ENCODE results near the gene ITGA5.

The ITGA5 gene

DNA sequence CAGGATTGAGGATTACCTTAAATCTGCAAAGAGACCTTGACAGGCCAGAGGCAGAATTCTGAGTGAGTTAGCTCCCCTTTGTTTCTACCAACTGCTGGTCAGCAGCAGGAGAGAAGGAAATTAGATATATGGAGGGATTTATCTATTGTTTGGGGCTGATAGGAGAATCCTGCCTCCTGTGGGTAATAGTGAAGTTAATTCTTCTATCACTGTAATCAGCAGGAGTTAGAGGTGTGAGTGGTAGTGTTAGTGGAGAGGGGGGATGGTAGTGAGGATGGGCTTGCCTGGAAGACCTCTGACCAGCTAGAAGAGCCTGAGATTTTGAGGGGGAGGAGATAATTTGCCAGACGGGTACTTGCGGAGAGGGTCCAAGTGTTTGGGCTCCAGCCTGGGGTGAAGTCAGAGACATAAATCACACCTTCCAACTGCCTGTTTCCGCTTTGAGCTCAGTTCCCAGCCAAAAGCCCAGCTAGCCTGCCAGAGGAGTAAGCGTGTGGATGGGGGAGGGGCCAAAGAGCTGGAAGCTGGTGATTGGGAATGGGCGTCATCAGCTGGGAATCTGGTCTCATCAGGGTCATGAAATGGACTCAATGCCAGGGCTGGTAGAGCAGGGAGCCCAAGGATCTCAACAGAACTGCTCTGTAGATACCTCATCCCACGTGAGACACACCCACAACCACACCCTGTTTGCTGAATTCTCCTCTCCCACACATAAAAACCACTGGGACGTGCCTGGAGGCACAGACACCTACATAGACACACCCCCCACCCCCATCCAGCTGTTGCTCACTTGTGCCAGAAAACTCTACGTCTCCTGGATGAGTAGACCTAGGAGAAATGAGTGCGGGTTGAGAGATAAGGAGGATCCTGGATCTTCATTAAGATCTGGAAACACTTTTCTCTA, 13.1 kb upstream of the ITGA5 start:
- no peak overlapping the region for H3K4me3 ChIP-seq (ENCODE audit: low read depth, low read length)
- TF ChIP-seq, protein P1, sequence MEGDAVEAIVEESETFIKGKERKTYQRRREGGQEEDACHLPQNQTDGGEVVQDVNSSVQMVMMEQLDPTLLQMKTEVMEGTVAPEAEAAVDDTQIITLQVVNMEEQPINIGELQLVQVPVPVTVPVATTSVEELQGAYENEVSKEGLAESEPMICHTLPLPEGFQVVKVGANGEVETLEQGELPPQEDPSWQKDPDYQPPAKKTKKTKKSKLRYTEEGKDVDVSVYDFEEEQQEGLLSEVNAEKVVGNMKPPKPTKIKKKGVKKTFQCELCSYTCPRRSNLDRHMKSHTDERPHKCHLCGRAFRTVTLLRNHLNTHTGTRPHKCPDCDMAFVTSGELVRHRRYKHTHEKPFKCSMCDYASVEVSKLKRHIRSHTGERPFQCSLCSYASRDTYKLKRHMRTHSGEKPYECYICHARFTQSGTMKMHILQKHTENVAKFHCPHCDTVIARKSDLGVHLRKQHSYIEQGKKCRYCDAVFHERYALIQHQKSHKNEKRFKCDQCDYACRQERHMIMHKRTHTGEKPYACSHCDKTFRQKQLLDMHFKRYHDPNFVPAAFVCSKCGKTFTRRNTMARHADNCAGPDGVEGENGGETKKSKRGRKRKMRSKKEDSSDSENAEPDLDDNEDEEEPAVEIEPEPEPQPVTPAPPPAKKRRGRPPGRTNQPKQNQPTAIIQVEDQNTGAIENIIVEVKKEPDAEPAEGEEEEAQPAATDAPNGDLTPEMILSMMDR (IDR thresholded peaks at IDR 0.05; ENCODE audit: borderline replicate concordance, insufficient read depth, low read depth, low read length): no peak

DNA sequence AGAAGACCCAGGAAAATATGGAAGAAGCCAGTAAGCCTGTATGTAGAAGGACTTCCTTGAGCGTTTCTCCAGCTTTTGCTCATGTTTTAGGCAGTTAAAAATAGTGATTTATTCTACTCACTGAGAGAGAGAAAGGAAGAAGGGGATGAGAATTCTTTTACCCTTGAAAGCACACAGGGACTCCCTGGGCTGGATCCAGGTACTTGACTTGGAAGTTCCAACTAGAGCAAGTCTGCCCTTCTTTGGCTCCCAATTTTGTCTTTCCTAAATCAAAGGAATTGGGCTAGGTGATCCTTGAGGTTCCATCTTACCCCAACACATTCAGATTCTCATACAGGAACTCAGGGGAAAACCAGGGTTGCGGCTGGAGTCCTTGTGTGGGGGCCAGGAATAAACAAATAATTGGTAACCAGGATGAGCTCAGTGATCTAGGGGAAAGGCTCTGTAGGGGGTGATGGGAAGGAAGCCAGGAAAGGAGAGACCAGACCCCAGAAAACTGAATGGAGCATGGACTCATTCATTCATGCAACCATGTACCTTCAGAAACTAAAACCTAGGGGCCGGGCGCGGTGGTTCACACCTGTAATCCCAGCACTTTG, 11.5 kb upstream of the ITGA5 start:
- no peak overlapping the region for H3K4me3 ChIP-seq (ENCODE audit: low read depth, low read length)

DNA sequence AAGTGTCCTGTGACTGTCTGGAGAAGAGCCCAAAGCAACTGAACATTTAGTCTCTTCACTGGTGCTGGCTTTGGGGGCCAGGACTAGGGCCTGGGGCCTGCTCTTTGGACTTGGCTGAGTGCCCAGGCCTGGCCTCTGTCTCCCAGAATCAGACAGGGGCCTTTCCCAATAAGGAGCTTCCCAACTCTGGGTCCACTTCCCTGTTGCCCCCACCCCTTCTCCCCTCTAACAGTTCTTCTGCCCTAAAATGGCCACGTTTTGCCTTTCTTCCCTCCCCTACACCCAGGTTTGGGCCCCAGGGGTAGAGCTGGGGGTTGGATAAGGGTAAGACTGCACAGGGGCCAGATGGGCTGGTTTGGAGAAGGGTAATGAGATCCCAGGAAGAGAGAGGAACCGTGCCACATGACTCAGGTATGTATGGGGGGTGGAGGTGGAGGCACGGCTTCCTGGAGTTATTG, 10.0 kb upstream of the ITGA5 start:
- H3K4me3 ChIP-seq (ENCODE audit: low read depth, low read length): no peak overlapping the region
- TF ChIP-seq, protein P1 (IDR thresholded peaks at IDR 0.05; ENCODE audit: borderline replicate concordance, insufficient read depth, low read depth, low read length): no peak

More for the DNA sequence above, 11.5 kb upstream of the ITGA5 start:
- TF ChIP-seq, protein P1 (IDR thresholded peaks at IDR 0.05; ENCODE audit: borderline replicate concordance, insufficient read depth, low read depth, low read length): no peak

DNA sequence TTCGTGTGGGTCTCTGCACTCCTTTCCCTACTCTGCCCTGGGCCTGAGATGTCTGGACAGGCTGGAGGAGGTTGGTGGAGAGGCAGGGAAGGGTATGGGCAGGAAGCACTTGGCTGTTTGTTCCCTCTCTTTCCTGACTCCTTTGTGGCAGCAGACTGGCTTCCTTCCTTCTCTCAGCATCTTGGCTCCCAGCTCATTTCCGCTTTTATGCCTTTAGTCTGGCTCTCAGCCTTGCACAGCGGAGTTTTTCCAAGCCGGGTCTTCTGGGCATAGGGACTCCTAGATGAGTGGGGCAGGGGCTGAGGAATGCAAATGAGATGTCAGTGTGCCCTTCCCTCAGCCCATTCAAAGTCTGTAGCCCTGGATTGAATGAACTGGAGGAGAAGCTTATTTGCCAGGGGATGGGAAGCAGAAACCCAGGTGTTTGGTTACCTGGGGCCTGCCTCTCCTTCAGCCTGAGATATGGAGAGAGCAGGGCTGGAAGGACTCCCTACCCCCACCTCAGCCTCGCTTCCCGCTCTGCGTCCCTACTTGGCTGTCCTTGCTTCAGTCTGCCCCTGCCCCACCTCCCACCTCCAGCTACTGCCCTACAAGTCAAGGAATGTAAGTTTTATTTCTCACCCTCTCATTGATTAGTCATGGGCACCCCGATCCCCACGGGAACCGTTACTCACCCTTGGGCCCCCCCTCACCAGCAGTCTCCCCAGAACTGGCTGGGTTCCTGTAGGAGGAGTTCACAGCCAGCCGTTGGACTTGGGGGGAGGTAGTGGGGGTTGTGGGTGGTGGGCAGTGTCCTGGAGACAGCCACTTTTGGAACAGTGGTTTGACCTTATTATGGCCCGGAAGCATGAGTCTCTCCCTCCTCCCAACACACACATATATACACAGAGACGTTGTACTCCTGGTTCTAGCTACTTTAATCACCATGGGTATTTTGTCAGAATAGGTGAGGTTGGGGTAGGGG, 9.3 kb upstream of the ITGA5 start:
- TF ChIP-seq, protein P1 (IDR thresholded peaks at IDR 0.05; ENCODE audit: borderline replicate concordance, insufficient read depth, low read depth, low read length): no peak
- H3K4me3 ChIP-seq (ENCODE audit: low read depth, low read length): no peak overlapping the region

DNA sequence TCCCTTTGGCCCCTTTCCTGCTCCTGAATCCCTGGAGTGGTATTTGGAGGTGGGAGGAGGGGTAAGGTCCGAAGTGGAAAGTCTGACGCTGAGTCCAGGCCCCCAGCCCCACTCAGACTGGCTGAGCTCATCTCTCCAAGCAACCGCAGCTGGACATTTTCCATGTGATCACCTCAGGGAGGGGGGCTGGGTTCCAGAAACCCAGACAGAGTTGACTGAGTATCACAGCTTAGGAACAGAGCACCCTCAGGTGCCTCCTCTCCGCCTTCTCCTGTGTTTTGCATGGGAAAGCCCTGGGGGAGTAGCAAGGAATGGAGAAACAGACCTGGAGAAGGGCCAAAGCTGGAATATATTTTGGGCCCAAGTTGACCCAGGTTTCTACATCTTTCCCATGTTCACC, 8.0 kb upstream of the ITGA5 start:
- no peak overlapping the region for H3K4me3 ChIP-seq (ENCODE audit: low read depth, low read length)
- TF ChIP-seq, protein P1 (IDR thresholded peaks at IDR 0.05; ENCODE audit: borderline replicate concordance, insufficient read depth, low read depth, low read length): no peak

DNA sequence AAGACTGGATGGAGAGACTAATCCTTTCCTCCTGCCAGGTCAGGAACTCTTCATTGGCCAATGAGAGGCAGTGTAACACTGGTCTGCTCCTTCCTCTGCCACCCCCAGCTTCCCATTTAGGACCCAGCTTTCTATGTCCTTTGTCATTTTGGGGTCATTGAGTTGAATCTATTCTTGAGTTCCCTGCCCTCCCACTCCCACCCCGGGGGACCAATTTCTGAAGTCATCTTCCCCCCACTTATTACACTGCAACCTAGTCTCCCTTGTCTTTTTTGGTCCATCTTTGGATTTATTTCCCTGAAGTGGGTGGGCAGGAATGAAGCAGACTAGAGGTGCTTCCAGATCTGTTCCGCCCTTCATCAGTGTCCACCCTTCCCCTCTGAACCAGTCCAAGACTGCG, 7.6 kb upstream of the ITGA5 start:
- no peak overlapping the region for H3K4me3 ChIP-seq (ENCODE audit: low read depth, low read length)
- TF ChIP-seq, protein P1 (IDR thresholded peaks at IDR 0.05; ENCODE audit: borderline replicate concordance, insufficient read depth, low read depth, low read length): no peak
